22Rv1 (cell line): Measurements from ENCODE around the gene TRAF4.
A peak's percentile ranks its signal among the peaks of the same experiment; 100 is the strongest.

ENCODE experiments used
- H3K27ac ChIP-seq: fragments of 450-650 bp; 2 replicates; pipeline ENCODE4 v1.5.1; 2017
- CTCF ChIP-seq: fragments of 450-650 bp; IDR thresholded peaks from 2 replicates; pipeline ENCODE4 v1.5.1; 2017; ENCODE audit warnings: mild to moderate bottlenecking
- ZFX ChIP-seq: fragments of 450-650 bp; IDR thresholded peaks from 2 replicates; pipeline ENCODE4 v1.6.1; 2017; ENCODE audit warnings: antibody characterized with exemption, borderline replicate concordance

The TRAF4 gene

GRCh38 chr17:28744104-28744971 is 527 bp downstream of the TRAF4 start:
- TF ChIP-seq CTCF (peak; percentile 6; the same call in 1 of the 2 replicates), ZFX (no peak)

GRCh38 chr17:28744972-28745785 is 1.4 kb downstream of the TRAF4 start:
- no peak for TF ChIP-seq CTCF
- TF ChIP-seq ZFX: no peak
- H3K27ac ChIP-seq: peak overlapping the region; percentile 96

More at GRCh38 chr17:28744104-28744971, 527 bp downstream of the TRAF4 start:
- peak overlapping the region; percentile 96 for H3K27ac ChIP-seq

- TF ChIP-seq CTCF (no peak), ZFX (no peak)
- peak overlapping the region; percentile 96 for H3K27ac ChIP-seq
Observed at GRCh38 chr17:28745786-28746411, 2.1 kb downstream of the TRAF4 start.

- peak overlapping the region; percentile 96 for H3K27ac ChIP-seq
- TF ChIP-seq CTCF: no peak
- TF ChIP-seq ZFX: no peak
Observed at GRCh38 chr17:28746611-28747050, 2.8 kb downstream of the TRAF4 start.

GRCh38 chr17:28747051-28747691 is 3.4 kb downstream of the TRAF4 start:
- peak overlapping the region; percentile 96 for H3K27ac ChIP-seq
- no peak for TF ChIP-seq CTCF
- TF ChIP-seq ZFX: no peak

- H3K27ac ChIP-seq: peak overlapping the region; percentile 96
- TF ChIP-seq ZFX (no peak), CTCF (no peak)
Observed at GRCh38 chr17:28747801-28748750, 4.3 kb downstream of the TRAF4 start.
